ENCODE data around the gene MYH14. TPM values are rescaled to one million over a fixed set of nuclear protein-coding genes. Genes with fewer than 3 reads are reported as not detected.
A peak's percentile ranks its signal among the peaks of the same experiment; 100 is the strongest.

MYH14 gene
- total RNA-seq, 1 donor from 2014 or later = 1.6 TPM

- H2AFZ ChIP-seq (replicated peaks) = no peak overlapping the region
- peaks cover 3% of the 10 kb centered on the region for H4K20me1 ChIP-seq (ENCODE audit: low read depth)
- no peaks in the 10 kb centered on the region for H3K9me3 ChIP-seq (ENCODE audit: low read depth)
- H3K27ac Mint-ChIP-seq = no peak overlapping the region
- H3K9ac ChIP-seq = no peak overlapping the region
- H3F3A ChIP-seq (ENCODE audit: low read depth) = no peaks in the 10 kb centered on the region
- peaks cover 4% of the 10 kb centered on the region for H3K27me3 Mint-ChIP-seq (ENCODE audit: insufficient read depth, low read depth)
- TF ChIP-seq EZH2phosphoT487 (IDR thresholded peaks at IDR 0.05) (no peak), EZH2 (IDR thresholded peaks at IDR 0.05) (no peak), CTCF (IDR thresholded peaks at IDR 0.05) (no peak)
- H3K4me1 ChIP-seq = peaks cover 3% of the 10 kb centered on the region
- no peak overlapping the region for H3K27ac ChIP-seq
- DNase-seq (ENCODE audit: low spot score) = no peak
- no peak overlapping the region for H3K4me2 ChIP-seq
- H3K4me1 Mint-ChIP-seq = peaks cover 4% of the 10 kb centered on the region
- peaks cover 2% of the 10 kb centered on the region for H3K9me3 Mint-ChIP-seq
- H3K4me3 ChIP-seq = no peak overlapping the region
- H3K36me3 ChIP-seq = no peaks in the 10 kb centered on the region
- peaks cover 9% of the 10 kb centered on the region for H3K36me3 Mint-ChIP-seq
- no peaks in the 10 kb centered on the region for H3K79me2 ChIP-seq (ENCODE audit: low read depth)
- no peak overlapping the region for H3K4me3 Mint-ChIP-seq
- H3K27me3 ChIP-seq = no peaks in the 10 kb centered on the region
Measured at GRCh38 chr19:50356691-50357177, 153.3 kb downstream of the MYH14 start.

GRCh38 chr19:50357178-50358100 lies 154.0 kb downstream of the MYH14 start:
- H3K4me1 ChIP-seq = peaks cover 3% of the 10 kb centered on the region
- TF ChIP-seq EZH2 (IDR thresholded peaks at IDR 0.05) = no peak
- TF ChIP-seq EZH2phosphoT487 (IDR thresholded peaks at IDR 0.05) = no peak
- peak; percentile 81 for TF ChIP-seq CTCF (IDR thresholded peaks at IDR 0.05)
- H3K4me3 ChIP-seq = no peak overlapping the region
- Mint-ChIP-seq H3K4me1 (peaks cover 7% of the 10 kb centered on the region), H3K27me3 (ENCODE audit: insufficient read depth, low read depth) (peaks cover 4% of the 10 kb centered on the region), H3K27ac (no peak overlapping the region), H3K9me3 (peaks cover 2% of the 10 kb centered on the region), H3K36me3 (peaks cover 9% of the 10 kb centered on the region), H3K4me3 (no peak overlapping the region)
- no peaks in the 10 kb centered on the region for H3K9me3 ChIP-seq (ENCODE audit: low read depth)
- H4K20me1 ChIP-seq (ENCODE audit: low read depth) = peaks cover 3% of the 10 kb centered on the region
- H3K27ac ChIP-seq = no peak overlapping the region
- no peaks in the 10 kb centered on the region for H3K27me3 ChIP-seq
- no peaks in the 10 kb centered on the region for H3K36me3 ChIP-seq
- H3K4me2 ChIP-seq = no peak overlapping the region
- peak overlapping the region; percentile 77 for H2AFZ ChIP-seq (replicated peaks)
- no peak overlapping the region for H3K9ac ChIP-seq
- H3K79me2 ChIP-seq (ENCODE audit: low read depth) = no peaks in the 10 kb centered on the region
- DNase-seq (ENCODE audit: low spot score) = peak; percentile 76
- no peaks in the 10 kb centered on the region for H3F3A ChIP-seq (ENCODE audit: low read depth)

GRCh38 chr19:50358483-50359327 lies 155.3 kb downstream of the MYH14 start:
- Histone ChIP-seq H3K4me3 (no peak overlapping the region), H3K9ac (no peak overlapping the region), H3K27me3 (no peaks in the 10 kb centered on the region), H3K27ac (no peak overlapping the region), H2AFZ (replicated peaks) (no peak overlapping the region), H3K4me2 (no peak overlapping the region), H3K36me3 (no peaks in the 10 kb centered on the region), H3K9me3 (ENCODE audit: low read depth) (no peaks in the 10 kb centered on the region), H3K79me2 (ENCODE audit: low read depth) (no peaks in the 10 kb centered on the region), H4K20me1 (ENCODE audit: low read depth) (peaks cover 3% of the 10 kb centered on the region), H3F3A (ENCODE audit: low read depth) (no peaks in the 10 kb centered on the region), H3K4me1 (peaks cover 3% of the 10 kb centered on the region)
- Mint-ChIP-seq H3K4me1 (peaks cover 9% of the 10 kb centered on the region), H3K36me3 (peaks cover 9% of the 10 kb centered on the region), H3K27me3 (ENCODE audit: insufficient read depth, low read depth) (peaks cover 4% of the 10 kb centered on the region), H3K4me3 (no peak overlapping the region), H3K27ac (no peak overlapping the region), H3K9me3 (peaks cover 2% of the 10 kb centered on the region)
- TF ChIP-seq EZH2phosphoT487 (IDR thresholded peaks at IDR 0.05) (no peak), CTCF (IDR thresholded peaks at IDR 0.05) (no peak), EZH2 (IDR thresholded peaks at IDR 0.05) (no peak)
- no peak for DNase-seq (ENCODE audit: low spot score)

Data from neural progenitor cell (in vitro differentiated cells).